ENCODE results near the gene DLG2.
A peak's percentile ranks its signal among the peaks of the same experiment; 100 is the strongest.

DLG2 gene

DNA sequence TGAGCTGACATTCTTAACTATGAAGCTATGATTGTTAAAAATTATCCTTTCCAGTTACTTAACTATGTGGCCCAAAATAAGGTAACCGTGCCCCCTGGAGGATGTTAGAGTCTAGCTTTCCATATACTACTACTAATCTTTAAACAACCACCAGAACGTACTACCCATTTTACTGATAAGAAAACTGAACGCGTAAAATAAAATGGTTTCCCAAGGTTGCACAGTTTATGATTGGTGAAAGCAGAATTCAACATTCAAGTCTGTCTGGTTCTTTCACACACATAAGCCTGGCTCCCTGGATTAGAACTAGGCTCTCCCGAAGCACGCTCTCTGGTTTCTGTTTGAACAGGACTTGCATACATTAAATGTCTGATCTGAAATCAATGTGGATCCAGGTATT is 1903.1 kb downstream of the DLG2 start:
- peak; percentile 6 for DNase-seq

- no peak for DNase-seq
Observed at GRCh38 chr11:83722392-83723119, 1904.6 kb downstream of the DLG2 start.

- DNase-seq: no peak
Observed at GRCh38 chr11:83721263-83721662, 1905.9 kb downstream of the DLG2 start.

DNA sequence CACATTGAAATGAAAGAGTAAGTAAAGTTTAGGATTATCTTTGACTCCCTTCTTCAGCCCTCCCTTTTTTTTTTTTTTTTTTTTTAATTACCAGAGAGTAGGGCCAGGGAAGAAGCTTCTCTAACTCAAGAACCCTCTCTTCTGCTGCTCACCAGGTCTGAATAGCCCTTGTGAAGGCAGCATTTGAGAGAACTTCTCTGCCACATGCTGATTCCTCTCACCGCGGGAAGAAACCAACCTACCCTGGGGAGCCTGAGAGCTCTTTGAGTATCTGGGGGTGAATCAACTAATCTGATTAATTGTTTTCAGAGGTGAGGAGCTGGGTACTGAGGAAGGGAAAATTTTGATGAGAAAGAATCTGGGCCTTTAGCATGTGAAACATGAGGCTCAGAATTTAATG is 1906.5 kb downstream of the DLG2 start:
- DNase-seq: no peak

DNA sequence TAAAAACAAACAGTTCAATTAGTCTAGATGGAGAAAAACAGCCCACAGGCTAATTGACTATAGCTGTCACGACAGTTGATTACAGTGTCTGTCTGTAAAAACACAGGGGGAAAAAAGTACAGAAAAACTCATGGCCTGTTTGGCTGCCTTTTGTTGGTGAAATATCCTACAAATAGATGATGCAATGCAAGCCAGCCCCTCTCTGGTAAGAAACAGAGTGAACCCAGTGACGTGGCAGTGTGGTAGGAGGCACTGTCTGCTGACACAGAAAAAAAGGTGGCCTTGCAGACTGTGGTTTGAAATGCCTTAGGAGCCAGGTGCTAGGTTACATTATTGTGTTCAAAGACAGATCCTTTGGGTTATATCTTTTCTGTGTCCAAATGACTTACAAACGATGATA is 1909.6 kb downstream of the DLG2 start:
- DNase-seq: no peak

DNA sequence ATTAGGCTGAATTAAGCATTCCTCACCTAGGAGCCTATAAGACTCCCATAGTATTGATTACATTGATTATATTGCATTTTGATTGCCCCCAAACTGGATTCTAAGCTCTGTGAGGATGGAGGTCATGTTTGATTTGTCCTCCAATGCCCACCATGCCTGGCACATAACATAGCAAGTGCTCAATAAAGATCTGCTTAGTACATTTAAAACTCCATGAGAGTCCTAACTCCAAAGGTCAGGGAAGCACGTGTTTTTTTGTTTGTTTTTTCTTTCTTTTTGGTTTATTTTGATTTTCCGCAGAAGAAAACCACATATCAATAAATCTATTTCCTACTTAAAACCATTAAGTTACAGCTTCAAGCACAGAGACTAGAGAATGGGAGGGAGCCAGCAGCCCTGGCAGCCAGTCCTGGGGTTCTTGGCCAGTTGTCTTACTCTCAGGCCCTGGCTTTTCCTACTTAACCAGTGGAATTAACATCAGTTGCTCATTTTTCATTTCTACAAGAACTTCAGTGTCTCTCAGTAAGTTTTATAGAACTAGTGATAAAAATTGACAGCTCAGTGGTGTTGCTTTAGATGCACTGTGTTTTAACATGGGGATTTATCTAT is 1911.1 kb downstream of the DLG2 start:
- no peak for DNase-seq

DNA sequence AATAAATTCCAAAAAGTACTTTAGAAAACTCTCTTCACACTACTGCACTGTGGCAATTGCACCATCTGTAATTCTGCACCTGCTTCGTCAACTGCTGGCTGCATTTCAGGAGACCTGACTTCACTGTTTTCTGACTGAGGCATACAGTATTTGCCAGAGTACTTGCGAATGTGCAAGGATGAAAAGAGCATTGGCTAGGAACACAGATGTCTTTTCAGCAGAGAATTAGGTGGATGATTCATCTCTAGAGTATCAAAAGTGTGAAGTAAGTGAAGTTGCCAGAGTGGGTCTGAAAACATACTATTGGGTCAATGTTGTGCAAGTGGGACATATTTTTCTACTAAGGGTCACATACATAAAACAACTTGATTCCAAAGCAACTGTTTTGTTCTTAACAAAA is 1913.4 kb downstream of the DLG2 start:
- DNase-seq: no peak

- DNase-seq: no peak
Observed at GRCh38 chr11:83711106-83711527, 1916.0 kb downstream of the DLG2 start.

- no peak for DNase-seq
Observed at GRCh38 chr11:83709434-83709833, 1917.7 kb downstream of the DLG2 start.

DNA sequence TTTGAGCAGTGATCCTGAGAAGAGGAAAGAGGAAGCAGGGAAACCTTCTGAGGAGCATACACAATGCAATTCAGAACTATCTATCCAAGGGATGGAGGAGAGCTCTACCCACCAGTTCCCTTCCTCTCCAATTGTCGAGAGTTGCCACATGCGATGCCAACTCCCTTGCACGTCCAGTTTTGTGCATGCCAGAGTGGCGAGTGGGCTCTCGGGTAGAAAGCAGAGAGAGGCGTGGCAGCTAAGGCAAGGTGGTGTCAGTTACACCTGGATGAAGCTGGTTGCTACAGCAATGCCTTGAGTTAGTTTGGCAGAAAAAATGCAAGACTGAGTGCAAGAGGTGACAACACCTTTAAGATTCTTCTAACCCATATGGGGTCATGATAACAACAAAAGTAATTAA is 1920.6 kb downstream of the DLG2 start:
- DNase-seq: no peak

DNA sequence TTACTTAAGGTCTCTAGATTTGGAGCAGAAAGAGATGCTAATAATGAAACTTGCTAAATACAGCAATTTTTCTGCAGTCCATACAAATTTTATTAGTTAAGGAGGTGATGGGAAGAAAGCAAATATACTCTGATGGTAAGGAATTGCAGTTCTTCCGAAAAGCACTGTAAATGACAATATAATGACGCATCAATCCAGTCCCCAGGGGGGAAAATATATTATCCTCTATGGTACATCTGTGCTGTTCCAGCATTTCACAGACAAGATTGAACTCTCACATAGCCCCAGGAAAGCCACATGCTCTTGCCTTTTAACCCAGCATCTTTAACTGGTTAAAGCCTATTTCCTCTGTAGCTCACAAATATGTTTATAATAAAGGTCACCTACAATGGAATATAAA is 1924.3 kb downstream of the DLG2 start:
- DNase-seq: no peak

DNA sequence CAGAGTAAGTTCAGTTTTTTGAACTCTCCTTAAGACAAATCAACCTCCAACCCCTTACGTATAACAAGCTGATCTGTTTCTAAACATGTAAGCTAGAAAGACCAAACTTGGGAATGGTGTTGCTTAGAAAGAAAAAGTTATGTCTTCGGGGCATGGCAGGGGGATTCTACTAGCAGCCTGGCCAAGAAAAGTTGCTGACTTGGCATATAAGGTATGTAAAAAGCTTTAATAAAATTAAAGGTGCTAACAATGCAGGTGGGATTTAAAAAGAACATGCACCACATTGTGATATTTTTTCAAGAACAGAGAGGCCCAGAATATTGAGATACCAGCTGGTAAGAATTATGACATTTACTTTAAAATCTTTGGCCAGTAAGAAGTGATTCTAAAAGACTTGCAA is 1929.6 kb downstream of the DLG2 start:
- no peak for DNase-seq

DNA sequence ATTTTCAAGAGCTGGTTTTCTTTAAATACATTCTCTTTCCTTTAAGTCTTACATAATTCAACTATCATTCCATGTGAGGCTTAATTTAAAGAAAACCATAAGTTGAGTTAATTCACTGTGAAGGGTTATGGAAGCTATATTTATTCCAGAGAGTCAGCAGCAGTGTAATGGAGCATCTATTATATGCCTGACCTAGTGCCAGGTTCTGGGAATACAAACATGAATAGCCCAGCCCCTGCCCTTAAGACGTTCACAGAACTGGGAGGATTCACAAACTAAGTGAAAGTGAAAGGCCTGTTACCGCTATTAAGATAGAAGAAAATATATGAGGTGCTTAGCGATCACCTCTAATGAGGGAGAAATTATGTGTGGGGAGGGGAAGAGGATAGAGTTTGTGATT is 1932.1 kb downstream of the DLG2 start:
- DNase-seq: no peak

DNA sequence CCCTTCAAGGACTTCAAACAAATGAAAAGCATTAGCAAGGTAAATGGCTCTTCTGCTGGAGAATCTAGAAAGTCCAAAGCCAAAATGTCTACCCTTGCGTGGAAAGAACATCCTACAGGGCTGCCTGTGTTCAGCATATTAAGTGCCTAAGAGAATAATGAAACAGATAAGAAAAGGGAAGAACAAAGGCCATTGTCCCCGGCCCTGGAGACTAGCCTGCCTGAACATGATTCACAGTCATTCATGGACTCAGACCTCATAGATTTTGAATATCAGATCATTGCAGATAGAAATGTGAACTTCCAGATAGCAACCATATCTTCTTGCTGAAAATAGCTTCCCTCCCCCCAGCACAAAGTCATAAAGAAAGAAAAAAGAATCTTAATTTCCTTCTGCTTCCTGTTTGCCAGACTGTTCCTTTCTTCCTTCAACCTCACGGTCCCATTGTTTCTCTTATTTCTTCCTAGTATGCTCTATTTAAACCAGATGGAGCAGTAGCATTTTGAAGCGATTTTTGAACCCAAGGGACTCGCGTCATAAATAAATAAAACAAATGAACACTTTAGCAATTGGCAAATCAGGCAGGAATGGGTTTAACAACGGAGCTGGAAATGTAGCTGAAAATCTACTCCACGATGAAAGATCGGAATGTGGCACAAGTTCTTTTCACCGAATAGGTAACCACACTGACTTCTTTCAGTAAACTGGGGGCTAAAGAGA is 1932.8 kb downstream of the DLG2 start:
- DNase-seq: no peak

- no peak for DNase-seq
Observed at GRCh38 chr11:83693306-83693992, 1933.7 kb downstream of the DLG2 start.

GRCh38 chr11:83692675-83693074 is 1934.5 kb downstream of the DLG2 start:
- DNase-seq: no peak

- DNase-seq: no peak
Observed at GRCh38 chr11:83691451-83691950, 1935.6 kb downstream of the DLG2 start.

DNA sequence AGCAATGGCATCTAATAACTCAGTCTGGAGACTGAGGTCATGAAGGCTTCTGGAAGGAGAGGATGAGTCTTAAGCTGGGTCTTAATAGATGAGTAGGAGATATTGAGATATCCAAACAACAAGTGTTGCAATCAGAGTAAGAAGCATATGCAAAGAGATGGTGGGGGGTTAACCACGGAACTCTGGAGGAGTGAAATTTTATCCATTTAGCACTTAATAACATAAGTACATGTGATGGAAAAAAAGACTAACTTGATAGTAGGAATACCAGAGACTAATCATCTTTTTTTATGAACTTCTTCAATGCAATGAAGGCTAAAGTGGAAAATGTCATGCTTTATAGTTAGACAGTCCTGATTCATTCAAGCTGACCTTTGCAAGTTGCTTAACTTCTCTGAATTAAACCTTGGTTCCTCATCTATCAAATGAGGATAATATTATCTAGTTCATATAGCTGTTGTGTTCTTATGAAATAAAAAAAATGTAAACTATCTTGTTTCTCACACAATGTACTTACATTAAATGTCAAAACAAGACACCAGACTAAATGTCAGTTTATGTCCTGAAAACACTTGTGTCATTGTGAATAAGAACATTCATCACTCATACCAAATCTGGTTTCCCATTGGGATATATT is 1937.9 kb downstream of the DLG2 start:
- no peak for DNase-seq

DNA sequence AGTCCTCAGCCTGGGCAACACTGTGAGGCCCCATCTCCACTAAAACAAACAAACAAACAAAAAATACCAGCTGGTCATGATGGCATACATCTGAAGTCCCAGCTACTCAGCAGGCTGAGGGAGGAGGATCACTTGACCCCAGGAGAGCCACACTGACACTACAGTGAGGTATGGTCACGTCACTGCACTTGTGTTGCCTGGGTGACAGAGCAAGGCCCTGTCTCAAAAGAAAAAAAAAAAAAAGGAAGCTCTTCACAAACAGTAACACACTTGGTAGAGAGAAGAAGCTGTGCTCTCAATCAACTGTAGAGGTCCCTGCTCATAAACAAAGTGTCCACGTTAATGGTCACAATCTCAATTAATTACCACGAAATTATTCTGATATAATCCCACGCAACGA is 1939.4 kb downstream of the DLG2 start:
- DNase-seq: no peak

DNA sequence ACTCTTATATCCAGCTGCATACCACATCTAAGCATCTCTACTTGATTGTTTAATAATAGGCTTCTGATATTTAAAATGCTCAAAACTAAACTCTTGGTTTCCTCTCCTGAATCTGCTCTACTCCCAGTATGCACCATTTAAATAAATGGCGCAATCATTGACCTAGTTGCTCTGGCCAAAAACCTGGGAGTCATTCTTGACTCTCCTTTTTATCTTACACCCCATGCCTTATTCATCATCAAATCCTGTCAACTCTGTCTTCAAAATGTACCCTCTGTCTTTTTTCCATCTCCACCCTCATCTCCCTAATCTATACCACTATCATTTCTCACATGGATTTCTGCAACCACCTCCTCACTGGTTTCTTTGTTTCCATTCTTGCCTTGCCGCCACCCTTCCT is 1941.4 kb downstream of the DLG2 start:
- no peak for DNase-seq

DNA sequence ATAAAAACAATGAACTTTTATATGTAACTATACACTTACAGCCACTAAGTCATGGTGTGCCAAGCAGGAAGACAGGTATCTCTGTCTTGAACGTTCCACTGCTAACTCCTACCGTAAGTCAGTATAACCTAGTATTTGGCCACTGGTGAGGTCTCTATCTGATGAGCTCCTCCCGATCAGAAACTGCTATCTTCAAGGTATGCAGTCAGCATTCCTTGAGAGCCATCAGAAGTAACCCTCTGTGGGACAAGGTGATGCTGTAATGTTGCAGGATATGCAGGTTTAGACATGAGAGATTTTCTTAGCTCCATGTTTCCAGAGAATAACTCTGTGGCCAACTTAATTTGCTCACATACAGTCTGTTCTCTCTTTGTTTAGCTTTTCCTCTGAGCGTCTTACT is 1943.1 kb downstream of the DLG2 start:
- DNase-seq: no peak

DNA sequence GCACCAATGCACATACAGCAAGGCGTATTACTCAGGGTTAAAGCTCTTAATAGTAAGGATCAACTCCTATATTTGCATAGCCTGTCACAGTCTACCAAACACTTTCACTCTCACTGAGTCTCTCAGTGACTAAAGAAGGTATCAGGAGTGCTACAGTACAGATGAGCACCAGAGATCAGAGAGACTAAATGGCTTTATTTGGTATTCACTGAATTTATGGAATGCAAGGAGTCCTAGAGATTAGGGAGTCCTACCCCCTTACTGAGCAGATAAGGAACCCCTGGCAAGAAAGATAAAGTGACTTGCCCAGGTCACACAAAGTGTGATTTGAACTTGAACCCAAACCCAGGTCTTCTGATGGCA is 1944.6 kb downstream of the DLG2 start:
- no peak for DNase-seq

Data from CD4-positive, alpha-beta T cell treated with Interleukin-21 for 1 hour (primary cell).